ENCODE measurements around the gene NPR2. TPM values are rescaled to one million over a fixed set of nuclear protein-coding genes. Genes with fewer than 3 reads are reported as not detected.
A peak's percentile ranks its signal among the peaks of the same experiment; 100 is the strongest.

The NPR2 gene
- total and polyA plus RNA-seq, 2 of the 13 experiments (the other 11 are each of a cell fraction or from before 2014, with no cell fraction given): 7.4 to 9.4 TPM

GRCh38 chr9:35748242-35748857, 43.0 kb upstream of the NPR2 start (continued):
- TF ChIP-seq ZNF883 (CRISPR knock-in tag; IDR thresholded peaks at IDR 0.05; ENCODE audit: not compliant biosample characterization): no peak
- TF ChIP-seq ZC3H13 (CRISPR knock-in tag; IDR thresholded peaks at IDR 0.05): 0 out of 2 replicates have a peak, but pooled peaks have one; percentile 19
- TF ChIP-seq ZBTB37 (CRISPR knock-in tag; IDR thresholded peaks at IDR 0.05): no peak
- 0 out of 2 replicates have a peak, but pooled peaks have one; percentile 24 for TF ChIP-seq POGK (CRISPR knock-in tag; conservative IDR thresholded peaks at IDR 0.05)
- TF ChIP-seq ZZZ3 (CRISPR knock-in tag; IDR thresholded peaks at IDR 0.05; ENCODE audit: borderline replicate concordance): no peak
- TF ChIP-seq YEATS2 (CRISPR knock-in tag; IDR thresholded peaks at IDR 0.05; ENCODE audit: borderline replicate concordance): peak; percentile 4; the same call in 1 of the 2 replicates
- 0 out of 2 replicates have a peak, but pooled peaks have one; percentile 58 for TF ChIP-seq BRD4 (CRISPR knock-in tag; IDR thresholded peaks at IDR 0.05)
- 0 out of 2 replicates have a peak, but pooled peaks have one; percentile 27 for TF ChIP-seq HNF1B (CRISPR knock-in tag; IDR thresholded peaks at IDR 0.05)
- TF ChIP-seq SOX6 (IDR thresholded peaks at IDR 0.05): no peak
- 0 out of 2 replicates have a peak, but pooled peaks have one; percentile 17 for TF ChIP-seq SOX6 (CRISPR knock-in tag; IDR thresholded peaks at IDR 0.05)
- no peak for TF ChIP-seq LCORL (IDR thresholded peaks at IDR 0.05)
- TF ChIP-seq LCORL (CRISPR knock-in tag; IDR thresholded peaks at IDR 0.05): no peak
- TF ChIP-seq ZSCAN12 (CRISPR knock-in tag; IDR thresholded peaks at IDR 0.05): 0 out of 2 replicates have a peak, but pooled peaks have one; percentile 27
- TF ChIP-seq ZNF367 (CRISPR knock-in tag; IDR thresholded peaks at IDR 0.05; ENCODE audit: borderline replicate concordance): 0 out of 2 replicates have a peak, but pooled peaks have one; percentile 29
- no peak for TF ChIP-seq ZNF432 (CRISPR knock-in tag; IDR thresholded peaks at IDR 0.05; ENCODE audit: borderline replicate concordance)
- TF ChIP-seq NR2F6 (IDR thresholded peaks at IDR 0.05): no peak
- peak; percentile 5; the same call in 1 of the 2 replicates for TF ChIP-seq NR2F6 (CRISPR knock-in tag; IDR thresholded peaks at IDR 0.05)
- peak; percentile 46; the same call in 1 of the 2 replicates for TF ChIP-seq ZNF317 (CRISPR knock-in tag; IDR thresholded peaks at IDR 0.05)
- TF ChIP-seq KDM5B (CRISPR knock-in tag; IDR thresholded peaks at IDR 0.05; ENCODE audit: borderline replicate concordance): peak; percentile 17; the same call in 1 of the 2 replicates
- TF ChIP-seq ZNF333 (CRISPR knock-in tag; IDR thresholded peaks at IDR 0.05; ENCODE audit: borderline replicate concordance): 0 out of 2 replicates have a peak, but pooled peaks have one; percentile 24
- TF ChIP-seq ZNF766 (CRISPR knock-in tag; IDR thresholded peaks at IDR 0.05; ENCODE audit: borderline replicate concordance): no peak
- 0 out of 2 replicates have a peak, but pooled peaks have one; percentile 37 for TF ChIP-seq ZBTB10 (CRISPR knock-in tag; IDR thresholded peaks at IDR 0.05; ENCODE audit: borderline replicate concordance)
- peak; percentile 56; the same call in 1 of the 2 replicates for TF ChIP-seq ZNF232 (CRISPR knock-in tag; IDR thresholded peaks at IDR 0.05; ENCODE audit: borderline replicate concordance)
